ENCODE data around the gene HOGA1. TPM values are rescaled to one million over a fixed set of nuclear protein-coding genes. Genes with fewer than 3 reads are reported as not detected.

The HOGA1 gene
- total and polyA plus RNA-seq, 2 experiments from 2014 or later = 0.15 TPM; not detected in 1

- TF ChIP-seq, protein P1, sequence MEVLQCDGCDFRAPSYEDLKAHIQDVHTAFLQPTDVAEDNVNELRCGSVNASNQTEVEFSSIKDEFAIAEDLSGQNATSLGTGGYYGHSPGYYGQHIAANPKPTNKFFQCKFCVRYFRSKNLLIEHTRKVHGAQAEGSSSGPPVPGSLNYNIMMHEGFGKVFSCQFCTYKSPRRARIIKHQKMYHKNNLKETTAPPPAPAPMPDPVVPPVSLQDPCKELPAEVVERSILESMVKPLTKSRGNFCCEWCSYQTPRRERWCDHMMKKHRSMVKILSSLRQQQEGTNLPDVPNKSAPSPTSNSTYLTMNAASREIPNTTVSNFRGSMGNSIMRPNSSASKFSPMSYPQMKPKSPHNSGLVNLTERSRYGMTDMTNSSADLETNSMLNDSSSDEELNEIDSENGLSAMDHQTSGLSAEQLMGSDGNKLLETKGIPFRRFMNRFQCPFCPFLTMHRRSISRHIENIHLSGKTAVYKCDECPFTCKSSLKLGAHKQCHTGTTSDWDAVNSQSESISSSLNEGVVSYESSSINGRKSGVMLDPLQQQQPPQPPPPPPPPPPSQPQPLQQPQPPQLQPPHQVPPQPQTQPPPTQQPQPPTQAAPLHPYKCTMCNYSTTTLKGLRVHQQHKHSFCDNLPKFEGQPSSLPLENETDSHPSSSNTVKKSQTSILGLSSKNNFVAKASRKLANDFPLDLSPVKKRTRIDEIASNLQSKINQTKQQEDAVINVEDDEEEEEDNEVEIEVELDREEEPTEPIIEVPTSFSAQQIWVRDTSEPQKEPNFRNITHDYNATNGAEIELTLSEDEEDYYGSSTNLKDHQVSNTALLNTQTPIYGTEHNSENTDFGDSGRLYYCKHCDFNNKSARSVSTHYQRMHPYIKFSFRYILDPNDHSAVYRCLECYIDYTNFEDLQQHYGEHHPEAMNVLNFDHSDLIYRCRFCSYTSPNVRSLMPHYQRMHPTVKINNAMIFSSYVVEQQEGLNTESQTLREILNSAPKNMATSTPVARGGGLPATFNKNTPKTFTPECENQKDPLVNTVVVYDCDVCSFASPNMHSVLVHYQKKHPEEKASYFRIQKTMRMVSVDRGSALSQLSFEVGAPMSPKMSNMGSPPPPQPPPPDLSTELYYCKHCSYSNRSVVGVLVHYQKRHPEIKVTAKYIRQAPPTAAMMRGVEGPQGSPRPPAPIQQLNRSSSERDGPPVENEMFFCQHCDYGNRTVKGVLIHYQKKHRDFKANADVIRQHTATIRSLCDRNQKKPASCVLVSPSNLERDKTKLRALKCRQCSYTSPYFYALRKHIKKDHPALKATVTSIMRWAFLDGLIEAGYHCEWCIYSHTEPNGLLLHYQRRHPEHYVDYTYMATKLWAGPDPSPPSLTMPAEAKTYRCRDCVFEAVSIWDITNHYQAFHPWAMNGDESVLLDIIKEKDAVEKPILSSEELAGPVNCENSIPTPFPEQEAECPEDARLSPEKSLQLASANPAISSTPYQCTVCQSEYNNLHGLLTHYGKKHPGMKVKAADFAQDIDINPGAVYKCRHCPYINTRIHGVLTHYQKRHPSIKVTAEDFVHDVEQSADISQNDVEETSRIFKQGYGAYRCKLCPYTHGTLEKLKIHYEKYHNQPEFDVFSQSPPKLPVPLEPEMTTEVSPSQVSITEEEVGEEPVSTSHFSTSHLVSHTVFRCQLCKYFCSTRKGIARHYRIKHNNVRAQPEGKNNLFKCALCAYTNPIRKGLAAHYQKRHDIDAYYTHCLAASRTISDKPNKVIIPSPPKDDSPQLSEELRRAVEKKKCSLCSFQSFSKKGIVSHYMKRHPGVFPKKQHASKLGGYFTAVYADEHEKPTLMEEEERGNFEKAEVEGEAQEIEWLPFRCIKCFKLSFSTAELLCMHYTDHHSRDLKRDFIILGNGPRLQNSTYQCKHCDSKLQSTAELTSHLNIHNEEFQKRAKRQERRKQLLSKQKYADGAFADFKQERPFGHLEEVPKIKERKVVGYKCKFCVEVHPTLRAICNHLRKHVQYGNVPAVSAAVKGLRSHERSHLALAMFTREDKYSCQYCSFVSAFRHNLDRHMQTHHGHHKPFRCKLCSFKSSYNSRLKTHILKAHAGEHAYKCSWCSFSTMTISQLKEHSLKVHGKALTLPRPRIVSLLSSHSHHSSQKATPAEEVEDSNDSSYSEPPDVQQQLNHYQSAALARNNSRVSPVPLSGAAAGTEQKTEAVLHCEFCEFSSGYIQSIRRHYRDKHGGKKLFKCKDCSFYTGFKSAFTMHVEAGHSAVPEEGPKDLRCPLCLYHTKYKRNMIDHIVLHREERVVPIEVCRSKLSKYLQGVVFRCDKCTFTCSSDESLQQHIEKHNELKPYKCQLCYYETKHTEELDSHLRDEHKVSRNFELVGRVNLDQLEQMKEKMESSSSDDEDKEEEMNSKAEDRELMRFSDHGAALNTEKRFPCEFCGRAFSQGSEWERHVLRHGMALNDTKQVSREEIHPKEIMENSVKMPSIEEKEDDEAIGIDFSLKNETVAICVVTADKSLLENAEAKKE (CRISPR knock-in tag; IDR thresholded peaks at IDR 0.05) = no peak
- TF ChIP-seq EZH2phosphoT487 (IDR thresholded peaks at IDR 0.05; ENCODE audit: unreplicated experiment) = no peak
- TF ChIP-seq NANOG (IDR thresholded peaks at IDR 0.05; ENCODE audit: borderline replicate concordance) = no peak
- no peak for TF ChIP-seq STAT1 (IDR thresholded peaks at IDR 0.05; ENCODE audit: unreplicated experiment)
Measured at GRCh38 chr10:97548828-97549455, 35.2 kb upstream of the HOGA1 start (continued).

- Mint-ChIP-seq H3K36me3 (ENCODE audit: low read depth) (peaks cover under 1% of the 10 kb centered on the region; the same call in 1 of the 3 replicates), H3K9me3 (peaks cover 4% of the 10 kb centered on the region; the same call in 2 of the 3 replicates), H3K27ac (peak overlapping the region; percentile 67), H3K4me1 (peaks cover 30% of the 10 kb centered on the region), H3K27me3 (ENCODE audit: insufficient read depth, low read depth, poor library complexity) (peaks cover 8% of the 10 kb centered on the region), H3K4me3 (peak overlapping the region; percentile 18; the same call in 1 of the 3 replicates)
- Histone ChIP-seq H3K4me1 (ENCODE audit: insufficient read depth) (peaks cover 24% of the 10 kb centered on the region), H3F3A (replicated peaks; ENCODE audit: low read depth) (0 out of 2 replicates have a peak, but pooled peaks cover 6% of the 10 kb centered on the region), H3K4me3 (no peak overlapping the region), H3K4me2 (peak overlapping the region; percentile 70), H3K9me2 (ENCODE audit: insufficient read depth) (no peaks in the 10 kb centered on the region), H3K27me3 (ENCODE audit: insufficient read depth) (no peaks in the 10 kb centered on the region), H3K27ac (ENCODE audit: low read depth) (peak overlapping the region; percentile 87), H3K79me2 (replicated peaks; ENCODE audit: insufficient read depth) (no peaks in the 10 kb centered on the region; the same call in none of the 2 replicates), H3K36me3 (ENCODE audit: insufficient read depth) (no peaks in the 10 kb centered on the region), H4K20me1 (replicated peaks; ENCODE audit: insufficient read depth) (no peaks in the 10 kb centered on the region), H2AFZ (no peak overlapping the region)
- ATAC-seq (peak; percentile 46), DNase-seq (ENCODE audit: low spot score) (peak; percentile 64)
- TF ChIP-seq, protein P1 (CRISPR knock-in tag; IDR thresholded peaks at IDR 0.05) = no peak
- TF ChIP-seq JUNB (IDR thresholded peaks at IDR 0.05; ENCODE audit: unreplicated experiment) (no peak), POLR2AphosphoS5 (IDR thresholded peaks at IDR 0.05; ENCODE audit: low read depth) (no peak), EZH2 (IDR thresholded peaks at IDR 0.05; ENCODE audit: low read depth, unreplicated experiment) (no peak)
Measured at GRCh38 chr10:97549587-97550322, 34.4 kb upstream of the HOGA1 start.

Data from GM23338 (cell line).